GM20000 (cell line): ENCODE data around the gene NBEAL2.
A peak's percentile ranks its signal among the peaks of the same experiment; 100 is the strongest.

Experiments
- DNase-seq: peaks from one replicate; pipeline ENCODE4 v3.0.0; 2012; ENCODE audit warnings: low spot score
- TF ChIP-seq, protein P1 (sequence below): IDR thresholded peaks from 2 replicates; pipeline ENCODE4 v1.5.1; 2012; ENCODE audit warnings: mild to moderate bottlenecking, control low read depth; ENCODE audit errors: extremely low read depth, missing control alignments

The NBEAL2 gene

DNA sequence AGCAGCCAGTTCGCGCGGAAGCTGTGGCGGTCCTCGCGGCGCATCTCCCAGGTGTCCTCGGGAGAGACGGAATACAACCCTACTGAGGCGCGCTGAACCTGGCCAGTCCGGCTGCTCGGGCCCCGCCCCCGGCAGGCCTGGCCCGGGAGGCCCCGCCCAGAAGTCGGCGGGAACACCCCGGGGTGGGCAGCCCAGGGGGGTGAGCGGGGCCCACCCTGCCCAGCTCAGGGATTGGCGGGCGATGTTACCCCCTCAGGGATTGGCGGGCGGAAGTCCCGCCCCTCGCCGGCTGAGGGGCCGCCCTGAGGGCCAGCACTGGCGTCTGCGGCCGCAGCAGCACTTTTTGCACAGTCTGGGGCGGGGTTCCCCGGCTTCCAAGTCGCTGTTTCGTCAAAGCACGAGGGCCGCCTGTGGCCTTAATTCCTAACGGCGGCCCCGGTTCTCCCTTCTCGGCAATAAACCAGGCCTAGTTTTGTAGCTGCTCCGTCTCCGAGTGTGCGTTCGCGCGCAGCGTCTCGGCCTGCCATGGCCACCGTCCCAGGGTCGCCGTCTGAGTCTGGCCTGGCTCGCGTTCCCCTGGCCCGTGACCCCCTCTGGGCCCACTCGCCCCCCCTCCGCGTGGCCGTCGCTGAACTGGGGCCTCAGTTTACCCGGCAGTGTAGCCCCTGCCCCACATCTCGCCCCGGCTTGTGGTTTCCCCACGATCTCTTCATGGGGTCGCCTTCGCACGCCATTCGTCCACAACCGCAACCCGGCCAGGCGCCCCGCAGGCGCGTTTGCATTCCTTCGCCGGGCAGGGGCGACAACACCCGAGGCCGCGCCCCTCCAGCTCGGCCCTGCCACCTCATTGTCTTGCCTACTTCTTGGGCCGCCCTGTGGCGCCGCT is 30.0 kb downstream of the NBEAL2 start:
- peak; percentile 98 for DNase-seq
- TF ChIP-seq, protein P1, sequence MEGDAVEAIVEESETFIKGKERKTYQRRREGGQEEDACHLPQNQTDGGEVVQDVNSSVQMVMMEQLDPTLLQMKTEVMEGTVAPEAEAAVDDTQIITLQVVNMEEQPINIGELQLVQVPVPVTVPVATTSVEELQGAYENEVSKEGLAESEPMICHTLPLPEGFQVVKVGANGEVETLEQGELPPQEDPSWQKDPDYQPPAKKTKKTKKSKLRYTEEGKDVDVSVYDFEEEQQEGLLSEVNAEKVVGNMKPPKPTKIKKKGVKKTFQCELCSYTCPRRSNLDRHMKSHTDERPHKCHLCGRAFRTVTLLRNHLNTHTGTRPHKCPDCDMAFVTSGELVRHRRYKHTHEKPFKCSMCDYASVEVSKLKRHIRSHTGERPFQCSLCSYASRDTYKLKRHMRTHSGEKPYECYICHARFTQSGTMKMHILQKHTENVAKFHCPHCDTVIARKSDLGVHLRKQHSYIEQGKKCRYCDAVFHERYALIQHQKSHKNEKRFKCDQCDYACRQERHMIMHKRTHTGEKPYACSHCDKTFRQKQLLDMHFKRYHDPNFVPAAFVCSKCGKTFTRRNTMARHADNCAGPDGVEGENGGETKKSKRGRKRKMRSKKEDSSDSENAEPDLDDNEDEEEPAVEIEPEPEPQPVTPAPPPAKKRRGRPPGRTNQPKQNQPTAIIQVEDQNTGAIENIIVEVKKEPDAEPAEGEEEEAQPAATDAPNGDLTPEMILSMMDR, result no peak

DNA sequence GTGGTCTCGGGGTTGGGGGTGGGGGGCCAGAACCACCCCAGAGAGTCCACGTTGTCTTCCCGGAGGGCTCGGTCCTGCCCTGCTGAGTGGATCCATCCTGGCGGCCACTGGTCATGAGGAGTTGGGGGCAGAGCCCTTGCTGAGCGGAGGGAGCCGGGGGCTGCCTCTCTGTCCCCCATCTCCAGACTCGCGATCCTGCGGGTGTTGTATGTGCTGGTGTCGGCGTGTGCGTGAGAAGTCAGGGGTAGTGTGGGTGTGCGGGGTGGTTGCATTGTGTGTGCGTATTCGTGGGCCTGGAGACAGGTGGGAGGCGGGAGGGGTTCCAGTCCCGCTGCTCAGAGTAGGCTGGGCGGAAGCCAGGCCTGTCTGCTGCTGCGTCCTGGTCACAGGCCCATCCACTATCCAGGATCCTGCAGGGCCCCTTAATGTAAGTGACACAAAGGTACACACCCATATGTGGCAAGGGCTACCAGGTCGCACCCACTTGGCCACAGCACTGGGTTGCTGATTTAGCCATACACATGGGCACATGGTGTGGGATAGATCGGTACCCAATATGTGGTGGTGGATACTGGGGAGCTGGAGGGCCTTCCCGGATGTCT is 30.7 kb downstream of the NBEAL2 start:
- peak; percentile 17 for DNase-seq
- TF ChIP-seq, protein P1, result no peak

DNA sequence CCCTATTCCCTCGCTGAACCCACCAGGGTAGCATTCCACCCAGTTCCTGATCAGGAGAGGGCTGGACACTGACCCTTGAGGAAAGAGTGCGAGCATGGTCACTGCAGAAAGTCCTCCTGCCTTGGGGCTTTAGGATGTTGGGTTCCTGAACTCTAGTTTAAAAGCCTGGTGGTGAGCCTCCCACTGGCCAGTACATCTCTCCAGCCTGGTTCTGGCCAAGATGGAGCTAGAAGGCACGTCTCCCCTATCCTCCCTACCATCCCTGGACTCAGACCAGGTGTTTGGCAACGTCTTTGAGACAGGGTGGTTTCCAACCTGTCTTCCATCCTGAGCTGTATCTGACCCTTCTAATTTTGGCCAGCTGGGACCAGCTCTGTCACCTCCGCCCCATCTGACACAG is 31.4 kb downstream of the NBEAL2 start:
- TF ChIP-seq, protein P1, result no peak
- DNase-seq, result no peak

DNA sequence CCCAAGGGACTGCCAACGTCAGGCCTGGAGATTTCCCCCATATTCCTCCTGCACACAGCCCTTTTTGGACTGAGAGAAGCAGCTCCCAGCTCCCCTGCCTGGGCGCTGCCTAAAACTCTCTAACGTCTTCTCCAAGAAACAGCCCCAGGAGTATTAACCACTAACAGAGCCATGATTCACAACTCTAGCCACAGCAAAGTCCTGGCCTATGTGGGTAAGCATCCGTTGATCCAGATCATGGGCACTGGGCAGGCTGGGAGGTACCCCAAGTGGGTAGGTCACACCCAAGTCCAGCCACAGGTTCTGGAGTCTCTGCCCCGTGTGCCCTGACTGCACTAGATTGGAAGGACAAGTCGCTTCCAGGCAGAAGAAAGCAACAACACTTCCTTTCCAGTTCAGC is 31.9 kb downstream of the NBEAL2 start:
- DNase-seq, result no peak
- TF ChIP-seq, protein P1, result no peak

DNA sequence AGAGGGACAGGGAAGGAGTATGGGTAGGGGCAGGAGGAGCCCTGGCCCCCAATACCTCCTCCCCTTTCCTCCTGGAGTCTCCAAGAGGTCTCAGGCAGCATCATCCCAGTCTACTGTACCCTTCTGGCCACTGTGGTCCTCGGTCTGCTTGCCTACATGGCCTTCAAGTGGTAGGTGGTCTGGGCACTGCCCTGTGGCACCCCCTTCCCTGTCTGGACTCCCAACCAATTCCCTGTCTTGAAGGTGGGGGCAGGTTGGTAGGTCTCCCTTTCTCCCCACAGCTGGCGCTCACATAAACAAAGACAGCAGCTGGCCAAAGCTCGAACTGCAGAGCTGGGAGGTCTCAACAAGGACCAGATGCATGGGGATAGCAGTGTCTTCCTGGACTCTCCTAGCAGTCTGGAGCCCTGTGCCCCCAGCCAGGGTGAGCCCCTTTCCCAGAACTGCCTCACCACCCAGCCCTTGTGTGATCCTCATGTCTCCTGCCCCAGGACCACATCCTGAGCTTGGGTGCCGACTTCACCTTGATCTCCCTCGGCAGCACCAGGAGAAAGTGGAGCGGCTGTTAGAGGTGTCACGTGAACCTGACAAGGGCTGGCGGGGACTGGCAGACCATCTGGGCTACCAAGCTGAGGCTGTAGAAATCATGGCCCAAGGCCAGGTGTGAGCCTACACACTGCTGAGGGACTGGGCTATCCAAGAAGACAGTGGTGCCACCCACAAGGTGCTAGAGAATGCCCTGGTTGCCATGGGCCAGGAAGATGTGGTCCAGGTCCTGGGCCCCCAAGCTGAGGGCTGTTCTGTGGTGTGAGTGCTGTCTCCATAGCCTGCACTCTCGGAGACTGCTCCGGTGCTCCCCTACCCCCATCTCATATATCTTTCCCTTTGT is 33.1 kb downstream of the NBEAL2 start:
- DNase-seq, result no peak
- TF ChIP-seq, protein P1, result no peak

DNA sequence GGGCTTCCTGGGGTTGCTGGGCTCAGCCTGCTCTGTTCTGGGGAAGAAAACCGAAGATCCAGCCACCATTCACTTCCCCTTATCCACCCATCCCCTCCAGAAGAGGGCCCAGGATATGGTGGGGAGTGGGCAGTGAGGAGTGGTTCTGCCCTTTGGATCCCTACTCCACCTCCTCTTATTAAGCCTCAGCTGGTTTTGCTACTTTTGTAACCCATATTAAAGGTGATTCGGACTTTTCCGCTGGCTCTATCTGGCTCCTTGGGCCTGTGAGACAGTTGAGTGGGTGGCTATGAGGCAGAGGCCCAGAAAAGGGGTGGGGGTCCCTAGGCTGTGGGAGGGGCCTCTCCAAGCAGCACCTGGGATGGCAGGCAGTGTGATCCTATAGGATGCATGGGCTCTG is 33.8 kb downstream of the NBEAL2 start:
- DNase-seq, result no peak
- TF ChIP-seq, protein P1, result no peak
